Small intestine (tissue), 7 donors: ENCODE results near the gene MANEAL. TPM values are rescaled to one million over a fixed set of nuclear protein-coding genes. Genes with fewer than 3 reads are reported as not detected.

Experiments used
- DNase-seq, 2 donors: peaks; one replicate each; pipeline versions ENCODE4 v3.0.0 to v3.0.0-alpha.2; 2013
- FAIRE-seq: peaks from 2 replicates; lab custom pipeline; 2012; peaks lifted over from hg19 to GRCh38; lab: Jason Lieb, UNC
- H3K27ac ChIP-seq, 3 donors: one replicate each; pipeline ENCODE4 v1.5.1; 2013; ENCODE audit warnings: low read length in 2 of 3, mild to moderate bottlenecking in 2 of 3, control low read depth in 1 of 3, inconsistent platforms in 1 of 3, low read depth in 1 of 3, moderate library complexity in 1 of 3
- H3K27me3 ChIP-seq, 3 donors: one replicate each; pipeline ENCODE4 v1.6.1; 2013; ENCODE audit warnings: low read length in 3 of 3, inconsistent platforms in 1 of 3; ENCODE audit not compliant: control insufficient read depth in 3 of 3, insufficient read depth in 3 of 3
- H3K36me3 ChIP-seq, 3 donors: one replicate each; pipeline ENCODE4 v1.6.1; 2013; ENCODE audit warnings: low read length in 3 of 3, inconsistent platforms in 1 of 3, low read depth in 1 of 3, mild to moderate bottlenecking in 1 of 3, moderate library complexity in 1 of 3; ENCODE audit not compliant: control insufficient read depth in 3 of 3, insufficient read depth in 2 of 3
- H3K4me1 ChIP-seq, 3 donors: one replicate each; pipeline ENCODE4 v1.6.1; 2013; ENCODE audit warnings: low read length in 2 of 3, inconsistent platforms in 1 of 3, low read depth in 1 of 3, mild to moderate bottlenecking in 1 of 3, moderate library complexity in 1 of 3; ENCODE audit not compliant: control insufficient read depth in 3 of 3, insufficient read depth in 2 of 3
- H3K4me3 ChIP-seq, 3 donors: one replicate each; pipeline ENCODE4 v1.5.1; 2013; ENCODE audit warnings: low read length in 3 of 3, control low read depth in 1 of 3, inconsistent platforms in 1 of 3, low read depth in 1 of 3, mild to moderate bottlenecking in 1 of 3, moderate library complexity in 1 of 3
- H3K9me3 ChIP-seq, 2 donors: one replicate each; pipeline ENCODE4 v1.6.1; 2013; ENCODE audit warnings: low read depth in 1 of 2, low read length in 1 of 2; ENCODE audit not compliant: control insufficient read depth in 2 of 2, insufficient read depth in 1 of 2
- WGBS, 3 donors: extraction: QIAGEN DNeasy Blood & Tissue Kit; methylation state at CpG; one replicate each; pipeline ENCODE4 v1.1.7; 2013; 5-methylcytosine and 5-hydroxymethylcytosine counted together
- polyA plus RNA-seq, 4 donors: library from polyadenylated mRNA; stranded (reverse) in 3 of 4; unstranded in 1 of 4; fragments of 200-250 nt in 3 of 4; fragments of 120-200 nt in 1 of 4; gene quantifications; one replicate each; pipeline versions ENCODE4 v1.2.1 to v1.2.3, GENCODE V29; 2013
- donor health status: healthy with polysubstance abuse.
- donor health status: control.
- donor health status: control.
- donor health status: Bipolar disorder and iron deficiency.
- donor health status: healthy.

The MANEAL gene
- polyA plus RNA-seq, 4 donors = 0.81 to 6.1 (median 2.3) TPM

GRCh38 chr1:37840711-37841110 is 47.1 kb downstream of the MANEAL start:
- no peak overlapping the region for H3K4me3 ChIP-seq
- no peak overlapping the region for H3K27ac ChIP-seq
- H3K27me3 ChIP-seq = no peaks in the 10 kb centered on the region
- WGBS, 3 donors = 87 to 93% (median 92%) methylated on average over 1 of the region's 1 CpG
- FAIRE-seq (no peak), DNase-seq (no peak)
- H3K9me3 ChIP-seq = no peaks in the 10 kb centered on the region
- H3K4me1 ChIP-seq = peaks cover 0 to 2% (median 0%) of the 10 kb centered on the region in 3 donors
- peaks cover 8 to 25% (median 17%) of the 10 kb centered on the region in 3 donors for H3K36me3 ChIP-seq

GRCh38 chr1:37841652-37842051 is 48.0 kb downstream of the MANEAL start:
- DNase-seq = no peak
- no peaks in the 10 kb centered on the region for H3K27me3 ChIP-seq
- no peak overlapping the region for H3K27ac ChIP-seq
- H3K36me3 ChIP-seq = peaks cover 8 to 25% (median 17%) of the 10 kb centered on the region in 3 donors
- H3K4me3 ChIP-seq = no peak overlapping the region
- FAIRE-seq = no peak
- 88 to 92% (median 91%) methylated on average over 3 of the region's 3 CpGs for WGBS, 3 donors
- H3K9me3 ChIP-seq = no peaks in the 10 kb centered on the region
- H3K4me1 ChIP-seq = peaks cover 0 to 6% (median 0%) of the 10 kb centered on the region in 3 donors

GRCh38 chr1:37844536-37844935 is 50.9 kb downstream of the MANEAL start:
- FAIRE-seq (no peak), DNase-seq (no peak)
- Histone ChIP-seq H3K27me3 (no peaks in the 10 kb centered on the region), H3K4me3 (no peak overlapping the region), H3K4me1 (peaks cover 0 to 11% (median 0%) of the 10 kb centered on the region in 3 donors), H3K9me3 (no peaks in the 10 kb centered on the region), H3K36me3 (peaks cover 3 to 23% (median 11%) of the 10 kb centered on the region in 3 donors), H3K27ac (no peak overlapping the region)

- no peaks in the 10 kb centered on the region for H3K9me3 ChIP-seq
- no peak for DNase-seq
- H3K36me3 ChIP-seq = peaks cover 0 to 23% (median 9%) of the 10 kb centered on the region in 3 donors
- no peaks in the 10 kb centered on the region for H3K27me3 ChIP-seq
- WGBS, 3 donors = 89 to 90% (median 90%) methylated on average over 5 of the region's 5 CpGs
- FAIRE-seq = no peak
- H3K27ac ChIP-seq = no peak overlapping the region
- no peak overlapping the region for H3K4me3 ChIP-seq
- peaks cover 0 to 11% (median 0%) of the 10 kb centered on the region in 3 donors for H3K4me1 ChIP-seq
These were observed 51.5 kb downstream of the MANEAL start for GRCh38 chr1:37845049-37845646.

- WGBS, 3 donors = 68 to 73% (median 69%) methylated on average over 3 of the region's 3 CpGs
- Histone ChIP-seq H3K27ac (no peak overlapping the region), H3K4me3 (no peak overlapping the region), H3K4me1 (peaks cover 0 to 11% (median 0%) of the 10 kb centered on the region in 3 donors), H3K9me3 (no peaks in the 10 kb centered on the region), H3K27me3 (no peaks in the 10 kb centered on the region), H3K36me3 (peaks cover 0 to 22% (median 7%) of the 10 kb centered on the region in 3 donors)
- FAIRE-seq (no peak), DNase-seq (no peak)
These were observed 52.1 kb downstream of the MANEAL start for GRCh38 chr1:37845786-37846185.

GRCh38 chr1:37846647-37847339 is 53.1 kb downstream of the MANEAL start:
- H3K27me3 ChIP-seq = no peaks in the 10 kb centered on the region
- peaks cover 0 to 11% (median 0%) of the 10 kb centered on the region in 3 donors for H3K4me1 ChIP-seq
- H3K36me3 ChIP-seq = peaks cover 0 to 14% (median 4%) of the 10 kb centered on the region in 3 donors
- H3K4me3 ChIP-seq = peak overlapping the region in 1 of 3 donors; percentile 5
- DNase-seq = peak; percentile 36 to 38
- H3K9me3 ChIP-seq = no peaks in the 10 kb centered on the region
- no peak for FAIRE-seq
- peak overlapping the region in 1 of 3 donors; percentile 47 for H3K27ac ChIP-seq
- 34 to 49% (median 35%) methylated on average over 4 of the region's 4 CpGs for WGBS, 3 donors

- Histone ChIP-seq H3K27me3 (no peaks in the 10 kb centered on the region), H3K27ac (no peak overlapping the region), H3K4me3 (no peak overlapping the region), H3K9me3 (no peaks in the 10 kb centered on the region), H3K36me3 (peaks cover 0 to 14% (median 0%) of the 10 kb centered on the region in 3 donors), H3K4me1 (peaks cover 0 to 15% (median 0%) of the 10 kb centered on the region in 3 donors)
- no peak for DNase-seq
- 94 to 97% (median 95%) methylated on average over 3 of the region's 3 CpGs for WGBS, 3 donors
- no peak for FAIRE-seq
These were observed 55.8 kb downstream of the MANEAL start for GRCh38 chr1:37849480-37849879.

GRCh38 chr1:37850352-37850955 is 56.8 kb downstream of the MANEAL start:
- H3K4me3 ChIP-seq = no peak overlapping the region
- FAIRE-seq = no peak
- WGBS, 3 donors = 86 to 95% (median 87%) methylated on average over 6 of the region's 6 CpGs
- DNase-seq = no peak
- H3K4me1 ChIP-seq = peaks cover 0 to 17% (median 0%) of the 10 kb centered on the region in 3 donors
- no peaks in the 10 kb centered on the region for H3K9me3 ChIP-seq
- no peaks in the 10 kb centered on the region for H3K27me3 ChIP-seq
- H3K27ac ChIP-seq = no peak overlapping the region
- H3K36me3 ChIP-seq = peaks cover 0 to 13% (median 0%) of the 10 kb centered on the region in 3 donors
